HepG2 (cell line): ENCODE measurements around the gene DDRGK1. TPM values are rescaled to one million over a fixed set of nuclear protein-coding genes. Genes with fewer than 3 reads are reported as not detected.

Source experiments
- polyA plus RNA-seq, 8 experiments: library from polyadenylated mRNA; depleted of rRNA in 3 of 8; stranded (reverse) in 7 of 8; unstranded in 1 of 8; fragments of >200 nt; fragmentation: Illumina TruSeq in 4 of 8; extraction: Trizol in 4 of 8; gene quantifications; 2 replicates each; pipeline versions ENCODE4 v1.2.1 to v1.2.3, GENCODE V29; 2011 to 2016; ENCODE audit warnings: low read depth in 4 of 8, missing spikeins in 1 of 8, mixed read lengths in 1 of 8; ENCODE audit not compliant: insufficient read depth in 1 of 8
- total RNA-seq, 5 experiments: library from RNA; depleted of rRNA; stranded (reverse); fragments of >200 nt; fragmentation: Illumina TruSeq; extraction: Trizol; gene quantifications; 2 replicates each; pipeline ENCODE4 v1.2.3, GENCODE V29; 2016; ENCODE audit warnings: low read depth in 1 of 5
- TF ChIP-seq, protein P1 (sequence below): sonication (generic); formaldehyde crosslinking; IDR thresholded peaks from 2 replicates; pipeline ENCODE4 v1.4.0; 2020; ENCODE audit warnings: missing genetic modification reagents
- TF ChIP-seq, protein P2 (sequence below): sonication (generic); formaldehyde crosslinking; IDR thresholded peaks from 2 replicates; pipeline ENCODE4 v1.4.0; 2020; ENCODE audit warnings: missing genetic modification reagents
- TF ChIP-seq, protein P3 (sequence below): sonication (generic); formaldehyde crosslinking; IDR thresholded peaks from 2 replicates; pipeline ENCODE4 v1.4.0; 2020; ENCODE audit warnings: missing genetic modification reagents
- TF ChIP-seq, protein P4 (sequence below): sonication (generic); formaldehyde crosslinking; IDR thresholded peaks from 2 replicates; pipeline ENCODE4 v1.8.0; 2022; ENCODE audit warnings: missing genetic modification reagents, low read depth, mild to moderate bottlenecking, borderline replicate concordance

Gene DDRGK1
- total and polyA plus RNA-seq, 2 of the 13 experiments (the other 11 are each of a cell fraction or from before 2014, with no cell fraction given), result 96.7 to 149 TPM

DNA sequence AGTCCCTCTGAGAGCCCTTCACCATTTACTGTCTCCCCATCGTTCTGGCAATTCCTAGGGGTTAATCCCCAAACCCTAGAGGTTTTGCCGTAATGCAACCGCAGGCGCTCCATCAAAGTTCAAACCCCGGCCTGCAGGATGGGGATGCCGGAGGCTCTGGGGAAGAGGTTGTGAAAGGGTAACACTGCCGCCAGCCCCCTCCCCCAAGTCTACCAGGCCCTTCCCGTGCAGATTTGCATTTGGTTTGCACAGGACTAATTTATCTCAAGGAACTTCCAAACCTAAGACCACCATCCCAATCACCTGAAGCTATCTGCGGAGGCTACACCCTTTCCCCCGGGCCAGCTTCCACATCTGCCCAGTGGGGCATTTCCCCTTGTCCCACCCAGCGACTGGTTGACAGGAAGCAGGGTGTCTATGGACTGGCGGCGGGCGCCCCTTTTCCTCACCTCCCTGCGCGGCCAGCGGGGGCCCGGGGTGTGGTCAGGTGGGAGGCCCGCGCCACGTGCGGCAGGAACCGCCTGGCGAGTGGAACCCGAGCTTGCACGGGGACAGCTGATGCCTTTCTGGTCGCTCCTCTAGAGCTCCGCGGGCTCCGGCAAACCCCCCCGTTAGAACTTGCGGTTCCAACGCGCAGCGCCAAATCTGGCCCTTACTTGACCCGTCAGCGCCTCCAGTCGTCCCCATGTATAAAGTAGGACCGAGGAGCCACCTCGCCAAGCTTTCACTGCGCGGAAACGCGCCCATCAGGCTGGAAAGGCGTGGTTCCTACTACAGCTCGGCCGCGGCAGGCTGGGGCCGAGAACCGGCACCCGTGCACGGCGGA is 43.9 kb upstream of the DDRGK1 start (continued):
- TF ChIP-seq, protein P1, sequence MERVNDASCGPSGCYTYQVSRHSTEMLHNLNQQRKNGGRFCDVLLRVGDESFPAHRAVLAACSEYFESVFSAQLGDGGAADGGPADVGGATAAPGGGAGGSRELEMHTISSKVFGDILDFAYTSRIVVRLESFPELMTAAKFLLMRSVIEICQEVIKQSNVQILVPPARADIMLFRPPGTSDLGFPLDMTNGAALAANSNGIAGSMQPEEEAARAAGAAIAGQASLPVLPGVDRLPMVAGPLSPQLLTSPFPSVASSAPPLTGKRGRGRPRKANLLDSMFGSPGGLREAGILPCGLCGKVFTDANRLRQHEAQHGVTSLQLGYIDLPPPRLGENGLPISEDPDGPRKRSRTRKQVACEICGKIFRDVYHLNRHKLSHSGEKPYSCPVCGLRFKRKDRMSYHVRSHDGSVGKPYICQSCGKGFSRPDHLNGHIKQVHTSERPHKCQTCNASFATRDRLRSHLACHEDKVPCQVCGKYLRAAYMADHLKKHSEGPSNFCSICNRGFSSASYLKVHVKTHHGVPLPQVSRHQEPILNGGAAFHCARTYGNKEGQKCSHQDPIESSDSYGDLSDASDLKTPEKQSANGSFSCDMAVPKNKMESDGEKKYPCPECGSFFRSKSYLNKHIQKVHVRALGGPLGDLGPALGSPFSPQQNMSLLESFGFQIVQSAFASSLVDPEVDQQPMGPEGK (CRISPR knock-in tag), result peak; percentile 55; the same call in 1 of the 2 replicates
- TF ChIP-seq, protein P2, sequence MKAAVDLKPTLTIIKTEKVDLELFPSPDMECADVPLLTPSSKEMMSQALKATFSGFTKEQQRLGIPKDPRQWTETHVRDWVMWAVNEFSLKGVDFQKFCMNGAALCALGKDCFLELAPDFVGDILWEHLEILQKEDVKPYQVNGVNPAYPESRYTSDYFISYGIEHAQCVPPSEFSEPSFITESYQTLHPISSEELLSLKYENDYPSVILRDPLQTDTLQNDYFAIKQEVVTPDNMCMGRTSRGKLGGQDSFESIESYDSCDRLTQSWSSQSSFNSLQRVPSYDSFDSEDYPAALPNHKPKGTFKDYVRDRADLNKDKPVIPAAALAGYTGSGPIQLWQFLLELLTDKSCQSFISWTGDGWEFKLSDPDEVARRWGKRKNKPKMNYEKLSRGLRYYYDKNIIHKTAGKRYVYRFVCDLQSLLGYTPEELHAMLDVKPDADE, result no peak
- TF ChIP-seq, protein P3, sequence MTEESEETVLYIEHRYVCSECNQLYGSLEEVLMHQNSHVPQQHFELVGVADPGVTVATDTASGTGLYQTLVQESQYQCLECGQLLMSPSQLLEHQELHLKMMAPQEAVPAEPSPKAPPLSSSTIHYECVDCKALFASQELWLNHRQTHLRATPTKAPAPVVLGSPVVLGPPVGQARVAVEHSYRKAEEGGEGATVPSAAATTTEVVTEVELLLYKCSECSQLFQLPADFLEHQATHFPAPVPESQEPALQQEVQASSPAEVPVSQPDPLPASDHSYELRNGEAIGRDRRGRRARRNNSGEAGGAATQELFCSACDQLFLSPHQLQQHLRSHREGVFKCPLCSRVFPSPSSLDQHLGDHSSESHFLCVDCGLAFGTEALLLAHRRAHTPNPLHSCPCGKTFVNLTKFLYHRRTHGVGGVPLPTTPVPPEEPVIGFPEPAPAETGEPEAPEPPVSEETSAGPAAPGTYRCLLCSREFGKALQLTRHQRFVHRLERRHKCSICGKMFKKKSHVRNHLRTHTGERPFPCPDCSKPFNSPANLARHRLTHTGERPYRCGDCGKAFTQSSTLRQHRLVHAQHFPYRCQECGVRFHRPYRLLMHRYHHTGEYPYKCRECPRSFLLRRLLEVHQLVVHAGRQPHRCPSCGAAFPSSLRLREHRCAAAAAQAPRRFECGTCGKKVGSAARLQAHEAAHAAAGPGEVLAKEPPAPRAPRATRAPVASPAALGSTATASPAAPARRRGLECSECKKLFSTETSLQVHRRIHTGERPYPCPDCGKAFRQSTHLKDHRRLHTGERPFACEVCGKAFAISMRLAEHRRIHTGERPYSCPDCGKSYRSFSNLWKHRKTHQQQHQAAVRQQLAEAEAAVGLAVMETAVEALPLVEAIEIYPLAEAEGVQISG (CRISPR knock-in tag), result 0 out of 2 replicates have a peak, but pooled peaks have one; percentile 17
- TF ChIP-seq, protein P4, sequence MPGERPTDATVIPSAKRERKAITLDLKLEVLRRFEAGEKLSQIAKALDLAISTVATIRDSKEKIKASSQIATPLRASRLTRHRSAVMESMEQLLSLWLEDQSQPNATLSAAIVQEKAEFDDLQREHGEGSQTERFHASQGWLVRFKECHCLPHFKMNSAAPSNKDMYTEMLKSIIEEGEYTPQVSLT (CRISPR knock-in tag), result no peak
